GM23248 (cell line): ENCODE results near the gene STS. TPM values are rescaled to one million over a fixed set of nuclear protein-coding genes. Genes with fewer than 3 reads are reported as not detected.

Experiments
- DNase-seq: peaks from one replicate; pipeline ENCODE4 v3.0.0-alpha.2; 2015
- H2AFZ ChIP-seq: fragments of 200-600 bp; sonication (generic); 2 replicates; pipeline ENCODE4 v1.6.1; 2016; ENCODE audit warnings: antibody characterized with exemption
- H3F3A ChIP-seq: fragments of 200-600 bp; sonication (generic); 2 replicates; pipeline ENCODE4 v1.6.1; 2016; ENCODE audit warnings: mild to moderate bottlenecking, antibody characterized with exemption, mixed run types; ENCODE audit not compliant: insufficient read depth
- H3K27ac ChIP-seq: fragments of 200-600 bp; sonication (generic); 2 replicates; pipeline ENCODE4 v1.5.1; 2016; ENCODE audit warnings: mild to moderate bottlenecking
- H3K27me3 ChIP-seq: fragments of 200-600 bp; sonication (generic); replicated peaks from 2 replicates; pipeline ENCODE4 v1.6.1; 2016; ENCODE audit warnings: mild to moderate bottlenecking; ENCODE audit not compliant: insufficient read depth
- H3K36me3 ChIP-seq: fragments of 200-600 bp; sonication (generic); 2 replicates; pipeline ENCODE4 v1.6.1; 2016; ENCODE audit warnings: low read depth, mild to moderate bottlenecking
- H3K4me1 ChIP-seq: fragments of 200-600 bp; sonication (generic); 2 replicates; pipeline ENCODE4 v1.6.1; 2016; ENCODE audit warnings: mild to moderate bottlenecking; ENCODE audit not compliant: insufficient read depth
- H3K4me2 ChIP-seq: fragments of 200-600 bp; sonication (generic); one replicate; pipeline ENCODE4 v1.6.1; 2016; ENCODE audit warnings: mild to moderate bottlenecking; ENCODE audit not compliant: unreplicated experiment
- H3K4me3 ChIP-seq: fragments of 200-600 bp; sonication (generic); 2 replicates; pipeline ENCODE4 v1.5.1; 2016; ENCODE audit warnings: mild to moderate bottlenecking
- H3K79me2 ChIP-seq: fragments of 200-600 bp; sonication (generic); 2 replicates; pipeline ENCODE4 v1.6.1; 2016; ENCODE audit warnings: mild to moderate bottlenecking; ENCODE audit not compliant: insufficient read depth
- H3K9ac ChIP-seq: fragments of 200-600 bp; sonication (generic); 2 replicates; pipeline ENCODE4 v1.6.1; 2016; ENCODE audit warnings: mild to moderate bottlenecking
- H3K9me2 ChIP-seq: fragments of 200-600 bp; sonication (generic); 2 replicates; pipeline ENCODE4 v1.6.1; 2016; ENCODE audit warnings: mixed run types, mild to moderate bottlenecking, moderate library complexity; ENCODE audit not compliant: insufficient read depth
- H3K9me3 ChIP-seq: fragments of 200-600 bp; sonication (generic); one replicate; pipeline ENCODE4 v1.6.1; 2017; ENCODE audit warnings: low read depth
- H4K20me1 ChIP-seq: fragments of 200-600 bp; sonication (generic); 2 replicates; pipeline ENCODE4 v1.6.0; 2016; ENCODE audit not compliant: insufficient read depth
- EZH2 ChIP-seq: fragments of 200-600 bp; sonication (generic); IDR thresholded peaks from 2 replicates; pipeline ENCODE4 v1.6.1; 2018; ENCODE audit warnings: antibody characterized with exemption, mild to moderate bottlenecking; ENCODE audit not compliant: insufficient read depth, poor library complexity, severe bottlenecking
- EZH2phosphoT487 ChIP-seq: fragments of 200-600 bp; sonication (generic); IDR thresholded peaks from 2 replicates; pipeline ENCODE4 v1.6.1; 2018; ENCODE audit warnings: antibody characterized with exemption, moderate library complexity, mild to moderate bottlenecking, low read depth; ENCODE audit not compliant: insufficient read depth
- WGBS, 2 experiments: methylation state at CpG; one replicate each; pipeline ENCODE4 v1.1.6; 2015 to 2017; ENCODE audit warnings: low lambda C conversion rate in 2 of 2, low coverage in 1 of 2; ENCODE audit errors: missing lambda C conversion rate in 2 of 2; 5-methylcytosine and 5-hydroxymethylcytosine counted together
- in situ Hi-C: fragments of 300-500 bp; cut with MboI; formaldehyde crosslinking; loops from 2 replicates; pipeline ENCODE4 v1.15.0; 2020
- polyA plus RNA-seq: library from polyadenylated mRNA; unstranded; fragments of >200 nt; fragmentation: Nextera tagmentation; extraction: Ambion mirVana; gene quantifications from 2 replicates; pipeline ENCODE4 v1.2.1, GENCODE V29; 2016
- total RNA-seq: library from RNA; depleted of rRNA; stranded (reverse); fragments of >200 nt; shearing (Covaris generic); gene quantifications from 2 replicates; pipeline ENCODE4 v1.2.3, GENCODE V29; 2014

STS gene
- total and polyA plus RNA-seq, 2 experiments from 2014 or later = 11.3 to 13.6 TPM

DNA sequence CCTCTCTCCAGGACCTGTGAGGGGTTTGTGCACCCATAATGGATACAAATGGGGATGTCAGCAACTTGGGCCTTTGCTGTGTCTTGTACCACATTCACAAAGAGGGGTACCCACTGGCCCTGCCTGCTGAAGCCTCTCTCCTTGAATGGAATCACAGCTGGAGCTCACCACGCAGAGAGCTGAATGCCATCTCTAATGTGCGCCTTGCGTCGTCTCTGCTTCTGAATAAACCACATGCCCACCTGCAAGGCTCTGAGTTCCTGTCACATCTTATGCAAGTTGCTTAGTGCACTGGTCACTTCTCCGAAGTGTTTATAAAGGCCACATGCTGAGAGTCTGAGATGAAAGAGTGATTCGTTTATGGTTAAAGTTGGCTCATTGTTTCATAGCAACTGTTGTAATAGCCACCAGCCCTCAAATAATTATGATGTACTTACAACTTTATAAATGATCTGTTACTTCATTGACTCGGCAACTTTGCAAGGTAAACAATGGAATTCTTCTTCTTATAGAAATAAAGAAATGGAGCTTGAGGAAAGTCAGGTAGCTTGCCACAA is 6.6 kb downstream of the STS start:
- H3K27me3 ChIP-seq = no peaks in the 10 kb centered on the region
- H3K4me1 ChIP-seq = peaks cover 10% of the 10 kb centered on the region
- no peak overlapping the region for H3K27ac ChIP-seq
- 77 to 82% methylated on average over 7 of the region's 7 CpGs for WGBS, 2 experiments
- no peak overlapping the region for H2AFZ ChIP-seq
- no peaks in the 10 kb centered on the region for H3K9me2 ChIP-seq
- no peaks in the 10 kb centered on the region for H4K20me1 ChIP-seq
- no peaks in the 10 kb centered on the region for H3K9me3 ChIP-seq
- no peak overlapping the region for H3K9ac ChIP-seq
- no peak overlapping the region for H3K4me3 ChIP-seq
- no peak overlapping the region for H3K4me2 ChIP-seq
- H3K36me3 ChIP-seq = no peaks in the 10 kb centered on the region
- H3F3A ChIP-seq = no peaks in the 10 kb centered on the region
- H3K79me2 ChIP-seq = no peaks in the 10 kb centered on the region
- in situ Hi-C loops = no loop called here
- no peak for DNase-seq
- TF ChIP-seq EZH2phosphoT487 = no peak
- TF ChIP-seq EZH2 = no peak

- H3F3A ChIP-seq = no peaks in the 10 kb centered on the region
- no peaks in the 10 kb centered on the region for H3K27me3 ChIP-seq
- H3K4me3 ChIP-seq = no peak overlapping the region
- in situ Hi-C loops = no loop called here
- H3K4me2 ChIP-seq = no peak overlapping the region
- no peaks in the 10 kb centered on the region for H3K79me2 ChIP-seq
- DNase-seq = no peak
- H3K9ac ChIP-seq = no peak overlapping the region
- H3K36me3 ChIP-seq = no peaks in the 10 kb centered on the region
- WGBS, 2 experiments = 55 to 83% methylated on average over 1 of the region's 1 CpG
- TF ChIP-seq EZH2phosphoT487 = no peak
- no peak for TF ChIP-seq EZH2
- no peaks in the 10 kb centered on the region for H3K9me2 ChIP-seq
- H2AFZ ChIP-seq = no peak overlapping the region
- H4K20me1 ChIP-seq = no peaks in the 10 kb centered on the region
- no peak overlapping the region for H3K27ac ChIP-seq
- H3K9me3 ChIP-seq = no peaks in the 10 kb centered on the region
- peaks cover 18% of the 10 kb centered on the region for H3K4me1 ChIP-seq
These were observed 7.7 kb downstream of the STS start for GRCh38 chrX:7155163-7155562.

GRCh38 chrX:7156879-7157278 is 9.4 kb downstream of the STS start:
- Histone ChIP-seq H3K36me3 (no peaks in the 10 kb centered on the region), H3K9me3 (no peaks in the 10 kb centered on the region), H3K79me2 (no peaks in the 10 kb centered on the region), H2AFZ (no peak overlapping the region), H3F3A (no peaks in the 10 kb centered on the region), H3K4me1 (peaks cover 18% of the 10 kb centered on the region), H3K27ac (no peak overlapping the region), H3K4me3 (no peak overlapping the region), H3K27me3 (no peaks in the 10 kb centered on the region), H3K9me2 (no peaks in the 10 kb centered on the region), H4K20me1 (no peaks in the 10 kb centered on the region), H3K9ac (no peak overlapping the region), H3K4me2 (no peak overlapping the region)
- in situ Hi-C loops = no loop called here
- 87 to 93% methylated on average over 3 of the region's 3 CpGs for WGBS, 2 experiments
- TF ChIP-seq EZH2 = no peak
- no peak for TF ChIP-seq EZH2phosphoT487
- no peak for DNase-seq

DNA sequence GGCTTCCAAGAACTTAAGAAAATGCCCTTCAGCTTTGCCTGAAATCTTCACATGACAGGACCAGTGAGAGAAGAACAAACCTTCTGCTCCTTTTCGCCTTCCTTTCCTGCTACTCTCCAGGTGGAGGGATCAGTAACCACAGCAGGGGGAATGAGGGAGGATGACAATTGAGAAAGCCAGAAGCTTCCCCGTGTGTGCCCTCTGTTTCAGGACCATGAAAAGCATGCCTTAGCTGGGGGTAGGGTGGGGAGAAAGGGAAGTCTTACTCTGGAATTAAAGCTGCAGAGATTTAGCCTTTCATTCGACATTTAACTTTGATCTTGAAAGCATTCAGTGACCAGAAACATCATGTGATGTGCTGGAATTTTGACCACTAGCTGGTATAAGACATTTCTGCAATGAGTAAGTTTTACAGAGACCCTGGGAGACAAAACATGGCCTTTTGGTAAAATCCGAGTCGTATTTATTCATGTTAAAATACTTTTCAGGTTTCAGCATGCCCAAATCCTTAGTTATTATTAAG is 11.0 kb downstream of the STS start:
- WGBS, 2 experiments = 57 to 61% methylated on average over 5 of the region's 5 CpGs

More for the DNA sequence above, 11.0 kb downstream of the STS start:
- TF ChIP-seq EZH2phosphoT487 (no peak), EZH2 (no peak)
- no peaks in the 10 kb centered on the region for H3F3A ChIP-seq
- H3K4me2 ChIP-seq = peak overlapping the region; percentile 42
- H3K36me3 ChIP-seq = no peaks in the 10 kb centered on the region
- in situ Hi-C loops = no loop called here
- H3K9ac ChIP-seq = no peak overlapping the region
- peaks cover 18% of the 10 kb centered on the region for H3K4me1 ChIP-seq
- no peaks in the 10 kb centered on the region for H4K20me1 ChIP-seq
- H3K79me2 ChIP-seq = no peaks in the 10 kb centered on the region
- no peaks in the 10 kb centered on the region for H3K9me3 ChIP-seq
- no peaks in the 10 kb centered on the region for H3K9me2 ChIP-seq
- H3K27ac ChIP-seq = peak overlapping the region; percentile 38
- peak; percentile 12 for DNase-seq
- no peak overlapping the region for H2AFZ ChIP-seq
- no peaks in the 10 kb centered on the region for H3K27me3 ChIP-seq
- no peak overlapping the region for H3K4me3 ChIP-seq
